ENCODE results near the gene STON2.

- TF ChIP-seq CTCF (IDR thresholded peaks at IDR 0.05) (no peak), POLR2A (IDR thresholded peaks at IDR 0.05) (no peak)
Measured at GRCh38 chr14:81235096-81235495, 165.0 kb downstream of the STON2 start.

Data from body of pancreas (tissue), 4 donors.